Skeletal muscle cell (primary cell): ENCODE data around the gene R3HDM4.
"Not testable (repeated sequence)": the region's sequence is repeated elsewhere in the genome, so short reads cannot be mapped to it uniquely, and the experiment has no call there.

ENCODE experiments used
- DNase-seq: peaks from one replicate; pipeline ENCODE4 v3.0.0-alpha.2; 2010; ENCODE audit warnings: low read depth
- H3K4me3 ChIP-seq: 2 replicates; pipeline ENCODE4 v1.5.1; 2011; ENCODE audit warnings: low read depth, mild to moderate bottlenecking, control low read depth, low read length, moderate library complexity

Gene R3HDM4

DNA sequence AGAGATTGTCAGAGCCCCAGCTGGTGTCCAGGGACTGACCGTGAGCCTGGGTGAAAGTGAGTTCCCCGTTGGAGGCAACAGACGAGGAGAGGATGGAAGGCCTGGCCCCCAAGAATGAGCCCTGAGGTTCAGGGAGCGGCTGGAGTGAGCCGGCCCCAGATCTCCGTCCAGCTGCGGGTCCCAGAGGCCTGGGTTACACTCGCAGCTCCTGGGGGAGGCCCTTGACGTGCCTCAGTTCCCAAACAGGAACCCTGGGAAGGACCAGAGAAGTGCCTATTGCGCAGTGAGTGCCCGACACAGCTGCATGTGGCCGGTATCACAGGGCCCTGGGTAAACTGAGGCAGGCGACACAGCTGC lies 62.1 kb downstream of the R3HDM4 start:
- H3K4me3 ChIP-seq = peak overlapping the region; percentile 5
- DNase-seq = no peak

- peak; percentile 91 for DNase-seq
- peak overlapping the region; percentile 5 for H3K4me3 ChIP-seq
These were observed 62.6 kb downstream of the R3HDM4 start for GRCh38 chr19:850221-850978.

- not testable (repeated sequence) for H3K4me3 ChIP-seq, DNase-seq
These were observed 63.8 kb downstream of the R3HDM4 start for GRCh38 chr19:849195-849594.

- H3K4me3 ChIP-seq = no peak overlapping the region
- no peak for DNase-seq
These were observed 64.6 kb downstream of the R3HDM4 start for GRCh38 chr19:848386-848921.
